ENCODE data around the gene SPATA13.
"Not testable (repeated sequence)": the region's sequence is repeated elsewhere in the genome, so short reads cannot be mapped to it uniquely, and the experiment has no call there.

Gene SPATA13

GRCh38 chr13:24184265-24184841, 23.8 kb downstream of the SPATA13 start:
- no peak overlapping the region for H3K4me3 ChIP-seq (ENCODE audit: low read depth, low read length)
- no peak for DNase-seq (ENCODE audit: low read depth)

DNA sequence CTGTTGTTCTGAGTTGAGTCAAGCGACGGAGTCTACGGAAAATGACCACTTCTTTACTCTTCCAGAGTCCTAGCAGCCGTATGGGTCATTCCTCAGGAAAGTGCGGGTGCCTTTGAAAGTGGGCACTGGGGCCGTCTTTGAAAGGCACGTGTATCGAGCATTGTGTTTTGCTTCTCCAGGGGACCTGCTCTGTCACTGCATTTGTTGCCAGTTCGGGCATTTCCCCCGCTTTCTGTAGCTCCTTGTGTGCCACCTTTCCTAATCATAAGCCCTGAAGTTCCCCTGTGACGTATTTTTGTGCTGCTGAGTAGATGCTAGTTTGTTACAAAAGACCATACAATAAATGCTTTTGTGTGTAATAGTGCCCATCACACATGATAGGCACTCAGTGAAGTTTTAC, 24.4 kb downstream of the SPATA13 start:
- no peak overlapping the region for H3K4me3 ChIP-seq (ENCODE audit: low read depth, low read length)
- DNase-seq (ENCODE audit: low read depth): no peak

- DNase-seq (ENCODE audit: low read depth): peak; percentile 53
- no peak overlapping the region for H3K4me3 ChIP-seq (ENCODE audit: low read depth, low read length)
Observed at GRCh38 chr13:24185591-24186232, 25.2 kb downstream of the SPATA13 start.

DNA sequence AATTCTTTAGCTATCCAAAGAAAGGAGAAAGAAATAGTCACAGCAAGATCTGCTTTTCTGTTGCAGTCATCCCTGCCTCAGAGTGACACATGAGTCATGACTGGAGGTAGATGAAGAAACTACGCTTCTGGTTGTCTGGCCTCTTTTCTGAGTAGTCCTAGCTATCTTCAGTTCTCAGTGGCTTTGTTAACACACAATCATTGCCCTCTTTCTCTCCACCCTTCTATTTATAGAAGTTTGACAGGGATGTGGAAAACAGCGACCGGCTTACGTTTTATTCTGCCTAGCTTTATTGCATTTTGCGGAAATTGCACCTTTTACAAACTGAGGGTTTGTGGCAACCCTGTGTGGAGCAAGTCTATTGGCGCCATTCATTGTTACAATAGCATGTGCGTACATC, 26.7 kb downstream of the SPATA13 start:
- DNase-seq (ENCODE audit: low read depth): no peak
- H3K4me3 ChIP-seq (ENCODE audit: low read depth, low read length): no peak overlapping the region

GRCh38 chr13:24192057-24192810, 31.7 kb downstream of the SPATA13 start:
- no peak overlapping the region for H3K4me3 ChIP-seq (ENCODE audit: low read depth, low read length)
- DNase-seq (ENCODE audit: low read depth): no peak

DNA sequence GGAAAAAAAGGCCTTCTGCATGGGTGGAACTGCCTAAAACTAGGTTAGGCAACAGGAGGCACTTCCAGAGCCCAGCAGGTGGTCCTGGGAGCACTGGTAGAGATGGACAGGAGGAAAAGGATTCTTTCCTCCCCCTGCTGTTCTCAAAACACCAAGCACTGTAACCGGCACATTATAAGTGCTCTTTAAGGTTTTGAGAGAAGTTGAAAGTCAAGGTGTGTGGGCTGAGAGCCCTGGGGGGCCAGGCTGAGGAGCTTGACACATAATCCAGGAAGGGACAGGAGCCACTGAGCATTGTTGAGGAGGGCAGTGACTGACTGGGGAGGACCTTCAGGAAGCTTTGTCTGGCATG, 32.3 kb downstream of the SPATA13 start:
- no peak for DNase-seq (ENCODE audit: low read depth)
- H3K4me3 ChIP-seq (ENCODE audit: low read depth, low read length): no peak overlapping the region

- no peak overlapping the region for H3K4me3 ChIP-seq (ENCODE audit: low read depth, low read length)
- DNase-seq (ENCODE audit: low read depth): no peak
Observed at GRCh38 chr13:24194447-24194846, 33.9 kb downstream of the SPATA13 start.

DNA sequence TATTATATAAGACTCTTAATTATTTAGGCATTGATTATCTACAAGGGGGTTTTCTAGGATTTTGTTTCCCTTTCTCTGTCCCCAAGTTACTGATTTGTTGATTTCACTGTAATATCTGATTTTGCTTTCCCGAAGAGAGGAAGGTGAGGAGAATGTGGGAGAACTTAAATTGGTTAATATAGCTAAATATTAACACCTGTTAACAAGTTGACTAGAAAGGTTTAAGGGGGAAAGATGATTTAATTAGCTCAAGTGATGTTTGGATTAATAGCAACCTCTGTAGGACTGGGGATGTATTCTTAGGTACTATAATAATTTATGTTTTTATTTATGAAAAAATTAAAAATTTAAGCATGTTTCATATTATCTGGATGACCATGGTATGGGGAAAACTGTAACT, 35.1 kb downstream of the SPATA13 start:
- no peak for DNase-seq (ENCODE audit: low read depth)

DNA sequence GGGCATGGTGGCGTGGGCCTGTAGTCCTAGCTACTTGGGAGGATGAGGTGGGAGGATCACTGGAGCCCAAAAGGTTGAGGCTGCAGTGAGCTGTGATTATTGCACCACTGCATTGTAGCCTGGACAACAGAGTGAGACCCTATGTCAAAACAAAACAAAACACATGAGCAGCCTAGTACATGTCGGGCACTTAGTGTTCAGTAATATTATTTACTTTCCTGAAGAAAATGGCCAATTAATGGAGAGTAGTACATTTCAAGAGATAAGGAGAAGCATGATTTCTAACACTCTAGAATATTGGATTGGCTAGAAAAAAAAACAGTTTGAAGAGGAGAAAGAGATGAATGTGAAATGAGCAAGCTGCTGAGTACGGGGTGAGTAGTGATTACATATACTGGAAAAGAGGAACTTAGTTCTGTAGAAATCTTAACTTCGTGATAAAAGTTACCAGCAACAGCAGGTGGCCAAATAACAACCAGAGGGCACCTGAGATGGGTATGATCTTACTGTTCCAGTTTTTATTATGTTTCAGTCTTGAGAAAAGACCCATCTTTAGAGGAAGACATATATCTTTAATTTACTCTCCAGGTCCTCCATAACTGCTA, 36.2 kb downstream of the SPATA13 start:
- no peak overlapping the region for H3K4me3 ChIP-seq (ENCODE audit: low read depth, low read length)
- DNase-seq (ENCODE audit: low read depth): no peak

More for the DNA sequence above, 35.1 kb downstream of the SPATA13 start:
- no peak overlapping the region for H3K4me3 ChIP-seq (ENCODE audit: low read depth, low read length)

DNA sequence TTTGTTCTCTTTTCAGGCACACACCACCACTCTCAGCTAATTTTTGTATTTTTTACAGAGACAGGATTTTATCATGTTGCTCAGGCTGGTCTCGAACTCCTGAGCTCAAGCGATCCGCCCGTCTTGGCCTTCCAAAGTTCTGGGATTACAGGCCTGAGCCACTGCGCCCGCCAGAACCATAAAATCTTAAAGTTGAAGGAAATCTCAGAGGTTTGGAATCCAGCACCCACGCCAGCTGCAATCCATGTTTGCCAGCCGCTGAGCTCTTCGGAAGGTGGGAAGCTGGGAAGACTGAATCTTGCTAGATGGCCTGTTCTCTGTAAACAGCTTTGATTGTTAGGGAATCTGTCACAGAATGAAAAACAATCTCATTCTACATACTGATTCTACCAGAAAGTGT, 38.5 kb downstream of the SPATA13 start:
- no peak for DNase-seq (ENCODE audit: low read depth)
- no peak overlapping the region for H3K4me3 ChIP-seq (ENCODE audit: low read depth, low read length)

DNA sequence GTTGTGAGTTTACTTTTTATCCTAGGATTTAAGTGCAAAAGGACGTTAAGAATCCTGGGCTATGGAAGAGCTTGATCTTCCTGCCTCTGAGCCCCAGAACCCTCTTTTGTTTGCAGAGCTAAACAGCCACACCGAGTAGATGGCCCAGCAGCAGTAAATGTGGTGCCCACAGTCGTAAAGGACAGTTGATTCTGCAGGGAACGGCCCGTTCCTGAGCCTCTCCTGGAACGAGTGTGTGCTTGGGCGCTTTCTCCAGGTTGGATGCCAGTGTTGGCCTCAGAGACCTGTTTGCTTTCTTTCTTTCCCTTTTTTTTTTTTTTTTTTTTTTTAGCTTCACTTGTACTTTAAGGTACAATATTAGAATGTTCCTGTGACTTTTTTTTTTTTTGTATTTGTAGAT, 41.7 kb downstream of the SPATA13 start:
- DNase-seq (ENCODE audit: low read depth): no peak
- H3K4me3 ChIP-seq (ENCODE audit: low read depth, low read length): no peak overlapping the region

- DNase-seq (ENCODE audit: low read depth): no peak
- no peak overlapping the region for H3K4me3 ChIP-seq (ENCODE audit: low read depth, low read length)
Observed at GRCh38 chr13:24203273-24203672, 42.8 kb downstream of the SPATA13 start.

- DNase-seq (ENCODE audit: low read depth): no peak
- no peak overlapping the region for H3K4me3 ChIP-seq (ENCODE audit: low read depth, low read length)
Observed at GRCh38 chr13:24203811-24204210, 43.3 kb downstream of the SPATA13 start.

DNA sequence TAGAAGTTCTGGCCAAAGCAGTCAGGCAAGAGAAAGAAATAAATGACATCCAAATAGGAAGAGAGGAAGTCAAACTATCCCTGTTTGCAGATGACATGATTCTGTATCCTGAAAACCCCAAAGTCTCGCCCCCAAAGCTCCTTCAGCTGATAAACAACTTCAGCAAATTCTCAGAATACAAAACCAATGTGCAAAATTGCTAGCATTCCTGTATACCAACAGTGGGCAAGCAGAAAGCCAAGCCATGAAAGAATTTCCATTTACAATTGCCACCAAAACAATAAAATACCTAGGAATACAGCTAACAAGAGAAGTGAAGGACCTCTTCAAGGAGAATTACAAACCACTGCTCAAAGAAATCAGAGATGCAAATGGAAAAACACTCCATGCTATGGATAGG, 44.6 kb downstream of the SPATA13 start:
- H3K4me3 ChIP-seq (ENCODE audit: low read depth, low read length); DNase-seq (ENCODE audit: low read depth): not testable (repeated sequence)

- DNase-seq (ENCODE audit: low read depth): peak; percentile 77
- no peak overlapping the region for H3K4me3 ChIP-seq (ENCODE audit: low read depth, low read length)
Observed at GRCh38 chr13:24207841-24208667, 47.5 kb downstream of the SPATA13 start.

DNA sequence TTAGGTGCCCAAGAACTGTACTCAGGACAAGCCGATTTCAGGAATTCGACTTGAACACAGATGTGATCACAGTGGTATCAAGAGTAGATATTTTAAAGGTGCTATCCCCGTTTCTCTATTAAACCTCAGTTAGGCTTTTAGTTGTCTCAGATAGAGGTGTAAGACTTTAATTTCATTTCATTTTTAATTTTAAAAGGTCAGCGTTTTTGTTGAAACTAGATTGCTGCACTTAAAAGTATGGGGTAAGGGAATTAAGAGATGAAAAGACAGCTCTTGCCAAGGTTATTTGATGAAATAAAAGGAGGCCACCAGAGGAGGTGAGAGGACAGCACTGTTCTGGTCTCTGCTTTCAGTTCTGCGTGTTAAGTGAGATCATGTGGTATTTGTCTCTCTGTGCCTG, 48.6 kb downstream of the SPATA13 start:
- no peak for DNase-seq (ENCODE audit: low read depth)
- H3K4me3 ChIP-seq (ENCODE audit: low read depth, low read length): no peak overlapping the region

- H3K4me3 ChIP-seq (ENCODE audit: low read depth, low read length): no peak overlapping the region
- DNase-seq (ENCODE audit: low read depth): no peak
Observed at GRCh38 chr13:24212254-24212653, 51.7 kb downstream of the SPATA13 start.

- H3K4me3 ChIP-seq (ENCODE audit: low read depth, low read length): no peak overlapping the region
- no peak for DNase-seq (ENCODE audit: low read depth)
Observed at GRCh38 chr13:24212674-24213073, 52.2 kb downstream of the SPATA13 start.

GRCh38 chr13:24213932-24214331, 53.4 kb downstream of the SPATA13 start:
- H3K4me3 ChIP-seq (ENCODE audit: low read depth, low read length): no peak overlapping the region

DNA sequence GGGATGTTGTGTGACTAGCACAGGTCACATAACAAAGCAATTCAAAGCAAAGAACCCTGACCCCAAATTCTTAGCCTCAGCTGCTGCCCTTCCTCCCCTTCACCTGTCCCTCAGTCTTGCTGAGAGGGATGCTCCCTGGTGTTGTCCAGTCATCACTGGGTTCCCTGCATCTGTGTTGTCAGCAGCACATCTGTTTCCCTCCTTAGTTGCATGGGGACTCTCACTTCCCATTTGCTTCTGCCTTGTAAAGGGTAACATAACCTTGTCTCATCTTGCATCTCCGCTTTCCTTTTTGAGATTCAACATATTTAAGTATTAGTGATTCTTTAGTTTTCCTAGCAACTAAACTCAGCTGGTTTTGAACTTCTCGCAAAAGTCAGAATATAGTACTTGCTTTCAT, 54.0 kb downstream of the SPATA13 start:
- no peak for DNase-seq (ENCODE audit: low read depth)
- H3K4me3 ChIP-seq (ENCODE audit: low read depth, low read length): no peak overlapping the region

More at GRCh38 chr13:24213932-24214331, 53.4 kb downstream of the SPATA13 start:
- no peak for DNase-seq (ENCODE audit: low read depth)

Measured in skeletal muscle cell (primary cell).